ENCODE data around the gene NTRK3. TPM values are rescaled to one million over a fixed set of nuclear protein-coding genes. Genes with fewer than 3 reads are reported as not detected.
A peak's percentile ranks its signal among the peaks of the same experiment; 100 is the strongest.

Gene NTRK3
- total RNA-seq, 6 experiments from 2014 or later: 0.35 to 0.75 (median 0.46) TPM

GRCh38 chr15:88243895-88244787, 12.4 kb downstream of the NTRK3 start:
- intact Hi-C loops (cut with DNase I): no loop called here
- H3K27ac ChIP-seq: no peak overlapping the region
- 12% methylated on average over 1 of the region's 2 CpGs for WGBS (ENCODE audit: insufficient coverage, low coverage, low lambda C conversion rate, missing lambda C conversion rate)
- peaks cover 0 to 13% (median 1%) of the 10 kb centered on the region in 4 donors for H3K4me1 ChIP-seq
- ATAC-seq: peak in 1 of 4 donors; percentile 27
- H3K36me3 ChIP-seq: no peaks in the 10 kb centered on the region
- TF ChIP-seq, protein P1, sequence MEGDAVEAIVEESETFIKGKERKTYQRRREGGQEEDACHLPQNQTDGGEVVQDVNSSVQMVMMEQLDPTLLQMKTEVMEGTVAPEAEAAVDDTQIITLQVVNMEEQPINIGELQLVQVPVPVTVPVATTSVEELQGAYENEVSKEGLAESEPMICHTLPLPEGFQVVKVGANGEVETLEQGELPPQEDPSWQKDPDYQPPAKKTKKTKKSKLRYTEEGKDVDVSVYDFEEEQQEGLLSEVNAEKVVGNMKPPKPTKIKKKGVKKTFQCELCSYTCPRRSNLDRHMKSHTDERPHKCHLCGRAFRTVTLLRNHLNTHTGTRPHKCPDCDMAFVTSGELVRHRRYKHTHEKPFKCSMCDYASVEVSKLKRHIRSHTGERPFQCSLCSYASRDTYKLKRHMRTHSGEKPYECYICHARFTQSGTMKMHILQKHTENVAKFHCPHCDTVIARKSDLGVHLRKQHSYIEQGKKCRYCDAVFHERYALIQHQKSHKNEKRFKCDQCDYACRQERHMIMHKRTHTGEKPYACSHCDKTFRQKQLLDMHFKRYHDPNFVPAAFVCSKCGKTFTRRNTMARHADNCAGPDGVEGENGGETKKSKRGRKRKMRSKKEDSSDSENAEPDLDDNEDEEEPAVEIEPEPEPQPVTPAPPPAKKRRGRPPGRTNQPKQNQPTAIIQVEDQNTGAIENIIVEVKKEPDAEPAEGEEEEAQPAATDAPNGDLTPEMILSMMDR (IDR thresholded peaks at IDR 0.05): peak; percentile 16 to 47 (median 42)
- TF ChIP-seq POLR2A (IDR thresholded peaks at IDR 0.05): no peak
- no peak for DNase-seq
- no peaks in the 10 kb centered on the region for H3K27me3 ChIP-seq
- no peaks in the 10 kb centered on the region for H3K9me3 ChIP-seq
- no peak overlapping the region for H3K4me3 ChIP-seq

- WGBS (ENCODE audit: insufficient coverage, low coverage, low lambda C conversion rate, missing lambda C conversion rate): 52% methylated on average over 6 of the region's 11 CpGs
- Histone ChIP-seq H3K27ac (no peak overlapping the region), H3K9me3 (no peaks in the 10 kb centered on the region), H3K36me3 (no peaks in the 10 kb centered on the region), H3K27me3 (no peaks in the 10 kb centered on the region), H3K4me3 (no peak overlapping the region), H3K4me1 (peaks cover 0 to 12% (median 1%) of the 10 kb centered on the region in 4 donors)
- intact Hi-C loops (cut with DNase I): no loop called here
- TF ChIP-seq, protein P1 (IDR thresholded peaks at IDR 0.05): no peak
- no peak for TF ChIP-seq POLR2A (IDR thresholded peaks at IDR 0.05)
- ATAC-seq: no peak
- DNase-seq: no peak
These were observed 13.7 kb downstream of the NTRK3 start for GRCh38 chr15:88242586-88243555.

DNA sequence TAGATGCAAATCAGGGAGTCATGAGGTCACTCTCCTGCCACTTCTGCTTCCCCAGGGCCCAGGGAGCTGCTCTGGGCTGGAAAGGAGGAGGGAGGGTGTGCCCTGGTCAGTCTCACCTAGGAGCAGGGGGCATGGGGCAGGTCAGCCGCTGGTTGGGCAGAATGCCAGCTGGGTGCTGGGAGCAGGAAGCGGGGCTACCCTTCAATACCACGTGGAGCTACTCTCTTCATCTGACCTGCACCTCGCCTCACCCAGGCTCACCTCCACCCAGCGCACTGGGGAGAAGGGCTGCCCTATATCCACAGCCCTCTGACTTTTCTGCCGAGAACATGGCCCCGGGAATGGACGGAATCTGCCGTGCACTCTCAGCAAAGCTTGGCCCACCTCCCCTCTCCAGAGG, 15.1 kb downstream of the NTRK3 start:
- Histone ChIP-seq H3K4me3 (no peak overlapping the region), H3K4me1 (no peaks in the 10 kb centered on the region), H3K27ac (no peak overlapping the region), H3K27me3 (no peaks in the 10 kb centered on the region), H3K9me3 (no peaks in the 10 kb centered on the region), H3K36me3 (no peaks in the 10 kb centered on the region)
- no peak for ATAC-seq
- no peak for DNase-seq
- 0% methylated on average over 2 of the region's 9 CpGs for WGBS (ENCODE audit: insufficient coverage, low coverage, low lambda C conversion rate, missing lambda C conversion rate)
- intact Hi-C loops (cut with DNase I): no loop called here
- TF ChIP-seq, protein P1 (IDR thresholded peaks at IDR 0.05): no peak
- TF ChIP-seq POLR2A (IDR thresholded peaks at IDR 0.05): no peak

- 37% methylated on average over 2 of the region's 5 CpGs for WGBS (ENCODE audit: insufficient coverage, low coverage, low lambda C conversion rate, missing lambda C conversion rate)
- Histone ChIP-seq H3K4me1 (no peaks in the 10 kb centered on the region), H3K4me3 (no peak overlapping the region), H3K9me3 (no peaks in the 10 kb centered on the region), H3K27me3 (no peaks in the 10 kb centered on the region), H3K27ac (no peak overlapping the region), H3K36me3 (no peaks in the 10 kb centered on the region)
- ATAC-seq: no peak
- no peak for DNase-seq
- intact Hi-C loops (cut with DNase I): no loop called here
- no peak for TF ChIP-seq POLR2A (IDR thresholded peaks at IDR 0.05)
These were observed 15.5 kb downstream of the NTRK3 start for GRCh38 chr15:88241060-88241459.
